HG02588 (cell line): ENCODE measurements around the gene APPBP2.

Experiments used
- ATAC-seq: cut with Tn5 transposase; IDR thresholded peaks from one replicate; pipeline ENCODE4 v1.9.1; 2021; ENCODE audit warnings: mild to moderate bottlenecking, moderate library complexity; ENCODE audit not compliant: unreplicated experiment

Gene APPBP2

GRCh38 chr17:60403962-60404361 is 122.1 kb downstream of the APPBP2 start:
- ATAC-seq = no peak

GRCh38 chr17:60403523-60403810 is 122.6 kb downstream of the APPBP2 start:
- ATAC-seq = no peak

GRCh38 chr17:60401819-60402218 is 124.2 kb downstream of the APPBP2 start:
- no peak for ATAC-seq

GRCh38 chr17:60398227-60398959 is 127.6 kb downstream of the APPBP2 start:
- ATAC-seq = peak; percentile 43

- no peak for ATAC-seq
These were observed 129.6 kb downstream of the APPBP2 start for GRCh38 chr17:60396412-60396811.

GRCh38 chr17:60395508-60396065 is 130.5 kb downstream of the APPBP2 start:
- no peak for ATAC-seq

- ATAC-seq = no peak
These were observed 132.0 kb downstream of the APPBP2 start for GRCh38 chr17:60393840-60394723.
